H9 (cell line): ENCODE measurements around the gene FANCC. TPM values are rescaled to one million over a fixed set of nuclear protein-coding genes. Genes with fewer than 3 reads are reported as not detected.

Experiments
- DNase-seq: peaks from one replicate; pipeline ENCODE4 v3.0.0-alpha.2; 2017
- H2AFZ ChIP-seq: one replicate; pipeline ENCODE4 v1.6.1; 2013; ENCODE audit warnings: mild to moderate bottlenecking, low read length, control low read depth, moderate library complexity
- H2AK5ac ChIP-seq: 2 replicates; pipeline ENCODE4 v1.6.1; 2013; ENCODE audit warnings: low read length, control low read depth, mixed read lengths; ENCODE audit not compliant: insufficient read length
- H2BK120ac ChIP-seq: one replicate; pipeline ENCODE4 v1.6.1; 2013; ENCODE audit warnings: low read depth, mild to moderate bottlenecking, low read length, control low read depth, inconsistent platforms; ENCODE audit not compliant: poor library complexity, severe bottlenecking
- H2BK12ac ChIP-seq: 2 replicates; pipeline ENCODE4 v1.6.1; 2013; ENCODE audit warnings: low read length, control low read depth, mixed read lengths, low read depth; ENCODE audit not compliant: insufficient read length
- H2BK15ac ChIP-seq: 2 replicates; pipeline ENCODE4 v1.6.1; 2013; ENCODE audit warnings: low read depth, low read length, control low read depth
- H2BK20ac ChIP-seq: one replicate; pipeline ENCODE4 v1.6.1; 2013; ENCODE audit warnings: low read depth, mild to moderate bottlenecking, low read length, control low read depth, inconsistent platforms; ENCODE audit not compliant: poor library complexity, severe bottlenecking
- H2BK5ac ChIP-seq: 2 replicates; pipeline ENCODE4 v1.6.1; 2013; ENCODE audit warnings: low read length, control low read depth, mixed read lengths; ENCODE audit not compliant: insufficient read length
- H3K14ac ChIP-seq: 2 replicates; pipeline ENCODE4 v1.6.1; 2013; ENCODE audit warnings: low read length, control low read depth; ENCODE audit not compliant: insufficient read depth
- H3K18ac ChIP-seq: 2 replicates; pipeline ENCODE4 v1.6.1; 2013; ENCODE audit warnings: low read depth, mild to moderate bottlenecking, mixed read lengths, low read length, control low read depth; ENCODE audit not compliant: insufficient read length
- H3K23ac ChIP-seq: 2 replicates; pipeline ENCODE4 v1.6.1; 2013; ENCODE audit warnings: low read length, control low read depth, mixed read lengths, low read depth; ENCODE audit not compliant: insufficient read length
- H3K23me2 ChIP-seq: 2 replicates; pipeline ENCODE4 v1.6.1; 2013; ENCODE audit warnings: low read depth, mild to moderate bottlenecking, mixed read lengths, low read length, control low read depth; ENCODE audit not compliant: insufficient read length, poor library complexity, severe bottlenecking
- H3K27ac ChIP-seq: 2 replicates; pipeline ENCODE4 v1.5.1; 2013; ENCODE audit warnings: low read length, control low read depth, mixed read lengths, low read depth; ENCODE audit not compliant: insufficient read length
- H3K27me3 ChIP-seq: 2 replicates; pipeline ENCODE4 v1.6.1; 2013; ENCODE audit warnings: low read length, control low read depth, inconsistent platforms; ENCODE audit not compliant: insufficient read depth
- H3K4ac ChIP-seq: 2 replicates; pipeline ENCODE4 v1.6.1; 2013; ENCODE audit warnings: low read depth, mild to moderate bottlenecking, control low read depth, inconsistent platforms, low read length, moderate library complexity
- H3K4me1 ChIP-seq: 2 replicates; pipeline ENCODE4 v1.6.1; 2013; ENCODE audit warnings: low read length, control low read depth, inconsistent platforms; ENCODE audit not compliant: insufficient read depth
- H3K4me2 ChIP-seq: 2 replicates; pipeline ENCODE4 v1.6.1; 2013; ENCODE audit warnings: low read length, control low read depth, mixed read lengths; ENCODE audit not compliant: insufficient read length, insufficient read depth
- H3K56ac ChIP-seq: 2 replicates; pipeline ENCODE4 v1.6.1; 2013; ENCODE audit warnings: low read depth, mild to moderate bottlenecking, mixed read lengths, low read length, control low read depth; ENCODE audit not compliant: insufficient read length
- H3K79me1 ChIP-seq: 2 replicates; pipeline ENCODE4 v1.6.1; 2013; ENCODE audit warnings: low read depth, mild to moderate bottlenecking, moderate library complexity, low read length, control low read depth, inconsistent platforms; ENCODE audit not compliant: insufficient read depth, poor library complexity, severe bottlenecking
- H3K79me2 ChIP-seq: 2 replicates; pipeline ENCODE4 v1.6.1; 2013; ENCODE audit warnings: low read length, control low read depth, inconsistent platforms; ENCODE audit not compliant: insufficient read depth
- H3K9ac ChIP-seq: 2 replicates; pipeline ENCODE4 v1.6.1; 2013; ENCODE audit warnings: low read length, control low read depth, mixed read lengths; ENCODE audit not compliant: insufficient read length; ENCODE audit errors: extremely low read depth
- H3K9me3 ChIP-seq: one replicate; pipeline ENCODE4 v1.6.1; 2013; ENCODE audit warnings: low read depth, low read length, inconsistent platforms; ENCODE audit not compliant: control insufficient read depth
- H3T11ph ChIP-seq: one replicate; pipeline ENCODE4 v1.6.1; 2013; ENCODE audit warnings: mild to moderate bottlenecking, low read length, control low read depth, inconsistent platforms
- H4K20me1 ChIP-seq: one replicate; pipeline ENCODE4 v1.6.1; 2013; ENCODE audit not compliant: control insufficient read depth, insufficient read length, insufficient read depth
- H4K5ac ChIP-seq: 2 replicates; pipeline ENCODE4 v1.6.1; 2013; ENCODE audit warnings: low read depth, mild to moderate bottlenecking, mixed read lengths, low read length, control low read depth; ENCODE audit not compliant: insufficient read length
- H4K8ac ChIP-seq: replicated peaks from 2 replicates; pipeline ENCODE4 v1.6.1; 2013; ENCODE audit warnings: low read length, control low read depth, mixed read lengths, low read depth; ENCODE audit not compliant: insufficient read length
- H4K91ac ChIP-seq: 2 replicates; pipeline ENCODE4 v1.6.1; 2013; ENCODE audit warnings: low read depth, mild to moderate bottlenecking, moderate library complexity, mixed read lengths, low read length, control low read depth; ENCODE audit not compliant: insufficient read length
- H3K27ac Mint-ChIP-seq, 3 experiments: 2 replicates in 2 of 3; 3 replicates in 1 of 3; pipeline ENCODE4 v1.8.0; 2020 to 2021; ENCODE audit warnings: mixed read lengths in 3 of 3, mild to moderate bottlenecking in 1 of 3, moderate library complexity in 1 of 3
- H3K27me3 Mint-ChIP-seq: 2 replicates; pipeline ENCODE4 v1.8.0; 2021; ENCODE audit warnings: low read depth, mild to moderate bottlenecking, moderate library complexity, mixed read lengths
- H3K36me3 Mint-ChIP-seq, 3 experiments: 2 replicates in 2 of 3; 3 replicates in 1 of 3; pipeline ENCODE4 v1.8.0; 2020 to 2021; ENCODE audit warnings: low read depth in 3 of 3, mixed read lengths in 3 of 3; ENCODE audit not compliant: insufficient read depth in 1 of 3
- H3K4me1 Mint-ChIP-seq, 2 experiments: 2 replicates each; pipeline ENCODE4 v1.8.0; 2020; ENCODE audit warnings: mixed read lengths in 2 of 2
- H3K4me3 Mint-ChIP-seq, 2 experiments: 2 replicates in 1 of 2; 3 replicates in 1 of 2; pipeline ENCODE4 v1.8.0; 2020 to 2021; ENCODE audit warnings: mild to moderate bottlenecking in 2 of 2, mixed read lengths in 2 of 2, moderate library complexity in 1 of 2
- H3K9me3 Mint-ChIP-seq, 2 experiments: 2 replicates in 1 of 2; 3 replicates in 1 of 2; pipeline ENCODE4 v1.8.0; 2020; ENCODE audit warnings: mild to moderate bottlenecking in 2 of 2, mixed read lengths in 2 of 2, moderate library complexity in 1 of 2
- CTCF ChIP-seq: fragments of 200-600 bp; sonication (generic); conservative IDR thresholded peaks from 3 replicates; pipeline ENCODE4 v1.8.0; 2021; ENCODE audit warnings: antibody characterized with exemption, mild to moderate bottlenecking
- total RNA-seq: library from RNA; stranded (reverse); gene quantifications from 2 replicates; pipeline ENCODE4 v1.2.1, GENCODE V29; 2021

Gene FANCC
- total RNA-seq, 1 experiment from 2014 or later = 14.6 TPM

DNA sequence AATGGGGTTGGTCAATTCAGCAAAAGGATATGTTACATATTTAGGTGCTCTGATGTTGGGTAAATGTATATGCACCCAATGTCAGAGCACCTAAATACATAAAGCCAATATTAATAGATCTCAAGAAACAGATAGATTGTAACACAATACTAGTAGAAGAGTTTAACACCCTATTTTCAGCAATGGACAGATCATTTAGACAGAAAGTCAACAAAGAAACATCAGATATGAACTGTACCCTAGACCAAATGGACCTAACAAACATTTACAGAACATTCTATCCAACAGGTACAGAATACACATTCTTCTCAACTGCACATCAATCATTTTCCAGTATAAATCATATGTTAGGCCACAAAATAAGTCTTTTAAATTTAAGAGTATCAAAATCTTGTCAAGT lies 35.2 kb downstream of the FANCC start:
- H3K23ac ChIP-seq = no peak overlapping the region
- H3K79me2 ChIP-seq = no peaks in the 10 kb centered on the region
- H3K4ac ChIP-seq = no peak overlapping the region
- H3K9me3 ChIP-seq = no peaks in the 10 kb centered on the region
- no peak overlapping the region for H2AFZ ChIP-seq
- H2BK120ac ChIP-seq = no peak overlapping the region
- Mint-ChIP-seq H3K4me1 (no peaks in the 10 kb centered on the region), H3K36me3 (no peaks in the 10 kb centered on the region), H3K9me3 (no peaks in the 10 kb centered on the region), H3K27ac (no peak overlapping the region), H3K4me3 (no peak overlapping the region), H3K27me3 (no peaks in the 10 kb centered on the region)
- H2BK12ac ChIP-seq = no peak overlapping the region
- no peaks in the 10 kb centered on the region for H3K4me1 ChIP-seq
- H2BK15ac ChIP-seq = no peak overlapping the region
- H3K56ac ChIP-seq = no peak overlapping the region
- no peak overlapping the region for H4K5ac ChIP-seq
- no peaks in the 10 kb centered on the region for H3K23me2 ChIP-seq
- no peak overlapping the region for H3K4me2 ChIP-seq
- H3T11ph ChIP-seq = no peak overlapping the region
- no peak for TF ChIP-seq CTCF
- no peaks in the 10 kb centered on the region for H3K79me1 ChIP-seq
- no peak overlapping the region for H4K8ac ChIP-seq
- no peaks in the 10 kb centered on the region for H3K27me3 ChIP-seq
- no peak overlapping the region for H2BK5ac ChIP-seq
- H2BK20ac ChIP-seq = no peak overlapping the region
- H4K91ac ChIP-seq = no peak overlapping the region
- H3K9ac ChIP-seq = no peak overlapping the region
- DNase-seq = no peak
- H3K18ac ChIP-seq = no peak overlapping the region
- no peak overlapping the region for H3K27ac ChIP-seq
- H4K20me1 ChIP-seq = no peaks in the 10 kb centered on the region
- H3K14ac ChIP-seq = no peak overlapping the region
- H2AK5ac ChIP-seq = no peak overlapping the region
